Measurements from ENCODE around the gene ICAM3.

The ICAM3 gene

DNA sequence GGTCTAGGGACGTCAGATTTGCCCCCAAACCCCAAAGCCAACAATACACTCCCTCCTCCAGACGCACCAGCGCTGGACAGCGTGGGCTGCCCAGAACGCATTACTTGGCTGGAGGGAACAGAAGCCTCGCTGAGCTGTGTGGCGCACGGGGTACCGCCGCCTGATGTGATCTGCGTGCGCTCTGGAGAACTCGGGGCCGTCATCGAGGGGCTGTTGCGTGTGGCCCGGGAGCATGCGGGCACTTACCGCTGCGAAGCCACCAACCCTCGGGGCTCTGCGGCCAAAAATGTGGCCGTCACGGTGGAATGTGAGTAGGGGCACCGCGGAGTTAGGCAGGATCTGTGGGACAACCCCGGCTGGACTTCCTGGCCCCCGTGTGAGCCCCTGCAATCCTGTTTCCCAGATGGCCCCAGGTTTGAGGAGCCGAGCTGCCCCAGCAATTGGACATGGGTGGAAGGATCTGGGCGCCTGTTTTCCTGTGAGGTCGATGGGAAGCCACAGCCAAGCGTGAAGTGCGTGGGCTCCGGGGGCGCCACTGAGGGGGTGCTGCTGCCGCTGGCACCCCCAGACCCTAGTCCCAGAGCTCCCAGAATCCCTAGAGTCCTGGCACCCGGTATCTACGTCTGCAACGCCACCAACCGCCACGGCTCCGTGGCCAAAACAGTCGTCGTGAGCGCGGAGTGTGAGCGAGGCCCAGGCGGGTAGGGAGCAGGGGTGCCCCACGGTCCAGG is 45.6 kb downstream of the ICAM3 start:
- Histone ChIP-seq H3K36me3 (ENCODE audit: insufficient read depth, low read length) (no peaks in the 10 kb centered on the region), H3K4me3 (ENCODE audit: low read length) (no peak overlapping the region), H3K27me3 (ENCODE audit: control insufficient read depth, insufficient read depth, low read length) (peaks cover 76% of the 10 kb centered on the region), H3K4me1 (ENCODE audit: control insufficient read depth, insufficient read depth, low read length) (peaks cover 50% of the 10 kb centered on the region), H3K9ac (ENCODE audit: low read depth, low read length) (no peak overlapping the region), H3K4me2 (ENCODE audit: low read length) (no peak overlapping the region), H3K9me3 (replicated peaks; ENCODE audit: low read length) (no peaks in the 10 kb centered on the region)

GRCh38 chr19:10292789-10293636 is 46.4 kb downstream of the ICAM3 start:
- Histone ChIP-seq H3K9ac (ENCODE audit: low read depth, low read length) (no peak overlapping the region), H3K9me3 (replicated peaks; ENCODE audit: low read length) (no peaks in the 10 kb centered on the region), H3K4me1 (ENCODE audit: control insufficient read depth, insufficient read depth, low read length) (peaks cover 52% of the 10 kb centered on the region), H3K4me3 (ENCODE audit: low read length) (peak overlapping the region; percentile 68), H3K36me3 (ENCODE audit: insufficient read depth, low read length) (no peaks in the 10 kb centered on the region), H3K4me2 (ENCODE audit: low read length) (peak overlapping the region; percentile 93), H3K27me3 (ENCODE audit: control insufficient read depth, insufficient read depth, low read length) (peaks cover 84% of the 10 kb centered on the region)

GRCh38 chr19:10292206-10292788 is 47.1 kb downstream of the ICAM3 start:
- H3K36me3 ChIP-seq (ENCODE audit: insufficient read depth, low read length): no peaks in the 10 kb centered on the region
- H3K27me3 ChIP-seq (ENCODE audit: control insufficient read depth, insufficient read depth, low read length): peaks cover 92% of the 10 kb centered on the region
- peak overlapping the region; percentile 68 for H3K4me3 ChIP-seq (ENCODE audit: low read length)

GRCh38 chr19:10291554-10292205 is 47.7 kb downstream of the ICAM3 start:
- H3K9ac ChIP-seq (ENCODE audit: low read depth, low read length): peak overlapping the region; percentile 11
- H3K36me3 ChIP-seq (ENCODE audit: insufficient read depth, low read length): no peaks in the 10 kb centered on the region
- peaks cover 92% of the 10 kb centered on the region for H3K27me3 ChIP-seq (ENCODE audit: control insufficient read depth, insufficient read depth, low read length)
- no peaks in the 10 kb centered on the region for H3K9me3 ChIP-seq (replicated peaks; ENCODE audit: low read length)
- peak overlapping the region; percentile 93 for H3K4me2 ChIP-seq (ENCODE audit: low read length)
- peak overlapping the region; percentile 68 for H3K4me3 ChIP-seq (ENCODE audit: low read length)
- peaks cover 52% of the 10 kb centered on the region for H3K4me1 ChIP-seq (ENCODE audit: control insufficient read depth, insufficient read depth, low read length)

More at GRCh38 chr19:10292206-10292788, 47.1 kb downstream of the ICAM3 start:
- Histone ChIP-seq H3K9ac (ENCODE audit: low read depth, low read length) (no peak overlapping the region), H3K4me2 (ENCODE audit: low read length) (peak overlapping the region; percentile 93), H3K9me3 (replicated peaks; ENCODE audit: low read length) (no peaks in the 10 kb centered on the region), H3K4me1 (ENCODE audit: control insufficient read depth, insufficient read depth, low read length) (peaks cover 52% of the 10 kb centered on the region)

GRCh38 chr19:10290876-10291553 is 48.4 kb downstream of the ICAM3 start:
- H3K9me3 ChIP-seq (replicated peaks; ENCODE audit: low read length): no peaks in the 10 kb centered on the region

GRCh38 chr19:10290357-10290875 is 49.0 kb downstream of the ICAM3 start:
- Histone ChIP-seq H3K4me2 (ENCODE audit: low read length) (peak overlapping the region; percentile 93), H3K4me1 (ENCODE audit: control insufficient read depth, insufficient read depth, low read length) (peaks cover 43% of the 10 kb centered on the region), H3K27me3 (ENCODE audit: control insufficient read depth, insufficient read depth, low read length) (peaks cover 80% of the 10 kb centered on the region), H3K4me3 (ENCODE audit: low read length) (peak overlapping the region; percentile 68), H3K9ac (ENCODE audit: low read depth, low read length) (no peak overlapping the region), H3K36me3 (ENCODE audit: insufficient read depth, low read length) (no peaks in the 10 kb centered on the region), H3K9me3 (replicated peaks; ENCODE audit: low read length) (no peaks in the 10 kb centered on the region)

More at GRCh38 chr19:10290876-10291553, 48.4 kb downstream of the ICAM3 start:
- Histone ChIP-seq H3K4me2 (ENCODE audit: low read length) (peak overlapping the region; percentile 93), H3K4me3 (ENCODE audit: low read length) (peak overlapping the region; percentile 68), H3K4me1 (ENCODE audit: control insufficient read depth, insufficient read depth, low read length) (peaks cover 49% of the 10 kb centered on the region), H3K27me3 (ENCODE audit: control insufficient read depth, insufficient read depth, low read length) (peaks cover 86% of the 10 kb centered on the region), H3K36me3 (ENCODE audit: insufficient read depth, low read length) (no peaks in the 10 kb centered on the region), H3K9ac (ENCODE audit: low read depth, low read length) (peak overlapping the region; percentile 11)

GRCh38 chr19:10289836-10290356 is 49.5 kb downstream of the ICAM3 start, which contains the start of gene ICAM5:
TSS of gene ICAM5 (plus strand) at chr19:10289952. CDS start at chr19:10290044, 92 bp downstream.
- Histone ChIP-seq H3K36me3 (ENCODE audit: insufficient read depth, low read length) (no peaks in the 10 kb centered on the region), H3K4me2 (ENCODE audit: low read length) (peak within 1 kb of the TSS; percentile 93), H3K4me1 (ENCODE audit: control insufficient read depth, insufficient read depth, low read length) (peaks cover 39% of the 10 kb centered on the region), H3K9ac (ENCODE audit: low read depth, low read length) (no peak within 1 kb of the TSS), H3K9me3 (replicated peaks; ENCODE audit: low read length) (no peaks in the 10 kb centered on the region), H3K4me3 (ENCODE audit: low read length) (peak within 1 kb of the TSS; percentile 68), H3K27me3 (ENCODE audit: control insufficient read depth, insufficient read depth, low read length) (peaks cover 74% of the 10 kb centered on the region)

DNA sequence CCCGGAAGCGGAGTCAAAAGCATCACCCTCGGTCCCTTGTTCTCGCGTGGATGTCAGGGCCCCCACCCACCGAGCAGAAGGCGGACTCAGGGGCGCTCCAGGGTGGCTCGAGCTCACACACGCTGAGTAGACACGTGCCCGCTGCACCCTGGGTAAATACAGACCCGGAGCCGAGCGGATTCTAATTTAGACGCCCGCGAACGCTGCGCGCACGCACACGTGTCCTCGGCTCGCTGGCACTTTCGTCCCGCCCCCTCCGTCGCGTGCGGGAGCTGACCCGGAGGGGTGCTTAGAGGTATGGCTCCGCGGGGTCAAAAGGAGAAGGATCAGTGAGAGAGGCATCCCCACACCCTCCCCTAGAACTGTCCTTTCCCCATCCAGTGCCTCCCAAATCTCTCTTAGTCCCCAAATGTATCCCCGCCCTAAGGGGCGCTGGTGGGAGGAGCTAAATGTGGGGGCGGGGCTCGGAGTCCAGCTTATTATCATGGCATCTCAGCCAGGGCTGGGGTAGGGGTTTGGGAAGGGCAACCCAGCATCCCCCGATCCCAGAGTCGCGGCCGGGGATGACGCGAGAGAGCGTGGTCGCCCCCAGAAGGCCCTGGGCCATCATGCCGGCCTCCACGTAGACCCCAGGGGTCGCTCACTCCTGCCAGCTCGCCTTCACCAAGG is 50.1 kb downstream of the ICAM3 start:
- Histone ChIP-seq H3K27me3 (ENCODE audit: control insufficient read depth, insufficient read depth, low read length) (peaks cover 70% of the 10 kb centered on the region), H3K4me3 (ENCODE audit: low read length) (peak overlapping the region; percentile 36), H3K9ac (ENCODE audit: low read depth, low read length) (no peak overlapping the region), H3K9me3 (replicated peaks; ENCODE audit: low read length) (no peaks in the 10 kb centered on the region), H3K4me2 (ENCODE audit: low read length) (peak overlapping the region; percentile 93), H3K4me1 (ENCODE audit: control insufficient read depth, insufficient read depth, low read length) (peaks cover 39% of the 10 kb centered on the region), H3K36me3 (ENCODE audit: insufficient read depth, low read length) (no peaks in the 10 kb centered on the region)

DNA sequence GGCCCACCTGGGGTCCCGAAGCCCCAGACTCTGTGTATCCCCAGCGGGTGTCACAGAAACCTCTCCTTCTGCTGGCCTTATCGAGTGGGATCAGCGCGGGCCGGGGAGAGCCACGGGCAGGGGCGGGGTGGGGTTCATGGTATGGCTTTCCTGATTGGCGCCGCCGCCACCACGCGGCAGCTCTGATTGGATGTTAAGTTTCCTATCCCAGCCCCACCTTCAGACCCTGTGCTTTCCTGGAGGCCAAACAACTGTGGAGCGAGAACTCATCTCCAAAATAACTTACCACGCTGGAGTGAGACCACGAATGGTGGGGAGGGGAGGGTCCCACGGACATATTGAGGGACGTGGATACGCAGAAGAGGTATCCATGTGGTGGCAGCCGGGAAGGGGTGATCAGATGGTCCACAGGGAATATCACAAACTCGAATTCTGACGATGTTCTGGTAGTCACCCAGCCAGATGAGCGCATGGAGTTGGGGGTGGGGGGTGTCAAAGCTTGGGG is 50.7 kb downstream of the ICAM3 start:
- Histone ChIP-seq H3K27me3 (ENCODE audit: control insufficient read depth, insufficient read depth, low read length) (peaks cover 64% of the 10 kb centered on the region), H3K4me1 (ENCODE audit: control insufficient read depth, insufficient read depth, low read length) (peaks cover 39% of the 10 kb centered on the region), H3K4me3 (ENCODE audit: low read length) (peak overlapping the region; percentile 36), H3K9ac (ENCODE audit: low read depth, low read length) (no peak overlapping the region), H3K36me3 (ENCODE audit: insufficient read depth, low read length) (no peaks in the 10 kb centered on the region), H3K9me3 (replicated peaks; ENCODE audit: low read length) (no peaks in the 10 kb centered on the region), H3K4me2 (ENCODE audit: low read length) (peak overlapping the region; percentile 93)

Data from skeletal muscle satellite cell (primary cell).